ENCODE measurements around the gene UNCX.

UNCX gene

DNA sequence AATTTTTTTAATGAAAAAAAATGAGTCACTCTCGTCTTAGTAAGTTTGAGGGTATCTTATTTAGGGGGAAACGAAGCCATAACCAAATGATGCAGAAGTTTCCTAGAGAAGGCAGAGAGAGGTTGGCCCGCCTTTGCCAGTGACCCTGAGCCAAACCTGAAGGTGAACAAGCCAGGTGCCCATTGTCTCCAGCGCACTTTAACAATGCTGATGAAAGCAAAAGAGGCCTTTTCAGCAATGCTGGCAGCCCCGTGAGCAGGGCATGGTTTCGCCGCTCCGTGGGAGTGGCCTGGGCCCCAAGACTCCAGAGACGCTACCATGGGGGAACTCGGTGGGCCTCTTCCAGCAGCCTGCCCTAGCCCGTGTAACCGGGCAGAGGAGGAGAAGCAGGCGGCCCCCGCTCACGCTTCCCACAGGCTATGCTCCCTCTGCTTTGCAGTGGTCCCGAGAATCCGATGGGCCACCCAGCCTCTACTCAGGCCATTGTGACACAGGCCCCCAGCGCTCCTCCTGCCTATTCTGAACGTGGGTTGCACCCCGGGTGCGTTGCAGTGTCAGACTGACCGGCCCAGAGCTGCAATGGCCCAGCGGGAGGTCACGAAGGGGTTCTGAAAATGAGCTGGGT is 14.0 kb upstream of the UNCX start:
- DNase-seq = no peak

DNA sequence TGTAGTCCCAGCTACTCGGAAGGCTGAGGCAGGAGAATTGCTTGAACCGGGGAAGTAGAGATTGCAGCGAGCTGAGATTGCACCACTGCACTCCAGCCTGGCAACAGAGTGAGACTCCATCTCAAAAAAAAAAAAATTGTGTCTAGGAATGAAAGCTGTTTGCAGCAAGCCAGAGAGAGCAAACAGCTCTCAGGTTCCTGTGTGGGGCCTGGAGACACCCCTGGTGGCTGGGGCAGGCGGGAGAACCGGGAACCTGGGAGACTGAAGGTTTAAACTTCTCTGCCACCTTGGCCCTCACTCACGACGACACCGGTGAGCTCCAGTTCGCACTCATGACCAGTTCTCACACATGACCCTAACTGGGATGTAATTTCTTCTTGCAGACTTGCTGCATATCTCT is 13.2 kb upstream of the UNCX start:
- DNase-seq = no peak

DNA sequence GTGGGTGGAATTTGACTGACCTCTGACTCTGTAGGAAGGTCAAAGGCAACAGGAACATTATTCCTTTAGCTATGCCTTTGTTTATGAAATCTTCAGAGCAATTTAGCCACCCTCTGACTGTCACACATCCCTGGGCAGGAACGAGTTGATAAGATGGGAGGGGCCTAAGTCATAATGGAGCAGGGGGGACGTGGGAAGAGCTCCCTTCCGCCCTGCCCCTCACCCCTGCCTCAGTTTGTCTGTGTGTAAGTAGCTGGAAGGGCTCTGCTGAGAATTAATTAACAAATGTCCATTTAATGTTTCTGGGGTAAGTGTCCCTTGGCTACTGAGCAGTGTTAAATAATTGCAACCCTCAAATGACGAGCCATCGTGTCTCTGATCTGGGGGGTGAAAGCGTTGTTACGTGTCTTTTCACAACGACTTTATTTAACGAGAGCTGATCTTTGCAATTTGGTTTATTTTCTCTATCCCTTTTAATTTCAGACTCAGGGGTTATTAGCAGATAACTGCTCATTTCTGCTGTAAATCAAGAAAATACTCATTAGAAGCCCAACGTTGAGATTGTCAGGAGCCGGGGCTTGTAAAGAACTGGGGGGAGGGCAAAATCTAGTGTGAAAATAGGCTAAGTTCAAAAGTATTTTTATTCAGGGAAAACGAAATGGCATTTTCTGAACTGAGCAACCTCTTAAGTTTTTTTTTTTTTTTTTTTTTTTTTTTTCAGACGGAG is 12.5 kb upstream of the UNCX start:
- no peak for DNase-seq

DNA sequence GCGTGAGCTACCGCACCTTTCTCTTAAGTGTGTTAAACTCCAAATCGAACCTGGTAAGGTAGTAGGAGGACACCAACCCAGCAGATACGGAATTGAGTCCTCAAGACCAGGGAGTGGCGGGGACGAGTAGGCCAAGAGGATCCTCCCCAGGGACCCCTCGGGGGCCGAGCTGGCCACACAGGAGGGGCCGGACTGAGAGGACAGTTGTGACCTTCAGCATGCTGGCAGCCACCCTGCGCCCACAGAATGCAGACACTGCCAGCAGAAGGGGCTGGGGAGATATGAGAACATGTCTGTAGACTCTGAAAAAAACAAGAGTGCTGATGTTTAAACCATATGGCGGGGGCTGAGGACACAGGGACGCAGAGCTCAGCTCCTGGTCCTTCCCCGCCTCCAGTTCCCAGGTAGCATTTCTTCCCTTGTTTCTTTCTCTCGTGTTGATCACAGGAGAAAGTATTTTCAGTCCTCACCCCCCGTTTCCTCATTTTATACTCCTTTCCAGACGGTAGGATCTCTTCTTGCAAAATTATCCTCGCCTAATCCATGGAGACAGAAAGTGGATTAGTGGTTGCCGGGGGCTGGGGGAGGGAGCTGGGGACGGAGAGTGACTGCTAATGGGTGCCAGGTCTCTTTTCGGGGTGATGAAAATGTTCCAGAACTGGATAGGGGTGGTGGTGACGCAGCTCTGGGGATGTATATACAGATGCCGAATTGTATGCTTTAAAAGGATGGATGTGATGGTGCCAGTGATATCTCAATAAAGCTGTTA is 11.5 kb upstream of the UNCX start:
- DNase-seq = no peak

DNA sequence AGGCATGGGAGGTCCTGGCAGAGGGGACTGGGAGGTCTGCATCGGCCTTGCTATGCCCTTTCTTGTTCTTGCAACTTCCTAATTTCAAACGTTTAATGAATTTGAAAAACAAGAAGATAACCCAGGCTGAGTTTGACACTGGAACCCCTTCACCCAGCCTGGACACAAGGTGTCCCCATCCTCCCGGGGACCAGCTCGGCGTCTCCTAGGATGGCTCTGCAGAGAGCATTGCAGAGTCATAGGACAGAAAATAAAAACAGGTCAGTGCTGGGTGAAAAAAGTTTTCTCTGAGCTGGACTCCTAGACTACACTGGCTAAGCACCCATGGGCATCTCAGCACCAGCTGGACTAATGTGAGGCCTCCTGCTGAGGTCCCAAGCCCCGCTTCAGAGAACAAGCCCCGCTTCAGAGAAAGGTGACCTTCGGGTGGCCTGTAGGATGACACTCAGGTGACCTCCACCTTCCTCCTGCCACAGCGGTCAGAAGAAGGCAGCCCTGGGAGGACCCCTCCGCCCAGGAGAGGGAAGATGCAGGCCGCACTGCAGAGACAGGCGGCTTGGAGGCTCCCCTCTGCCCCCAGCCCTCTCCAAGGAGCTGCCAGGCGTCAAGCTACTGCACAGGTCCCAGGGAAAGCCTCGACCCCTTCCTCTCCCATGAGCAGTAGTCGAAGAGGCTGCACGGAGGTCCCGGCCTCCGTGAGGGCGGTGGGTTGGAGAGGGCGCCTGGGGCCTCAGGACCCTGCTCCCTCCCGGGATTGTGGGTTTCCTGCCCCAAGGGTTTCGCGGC is 9.3 kb upstream of the UNCX start:
- DNase-seq = no peak

DNA sequence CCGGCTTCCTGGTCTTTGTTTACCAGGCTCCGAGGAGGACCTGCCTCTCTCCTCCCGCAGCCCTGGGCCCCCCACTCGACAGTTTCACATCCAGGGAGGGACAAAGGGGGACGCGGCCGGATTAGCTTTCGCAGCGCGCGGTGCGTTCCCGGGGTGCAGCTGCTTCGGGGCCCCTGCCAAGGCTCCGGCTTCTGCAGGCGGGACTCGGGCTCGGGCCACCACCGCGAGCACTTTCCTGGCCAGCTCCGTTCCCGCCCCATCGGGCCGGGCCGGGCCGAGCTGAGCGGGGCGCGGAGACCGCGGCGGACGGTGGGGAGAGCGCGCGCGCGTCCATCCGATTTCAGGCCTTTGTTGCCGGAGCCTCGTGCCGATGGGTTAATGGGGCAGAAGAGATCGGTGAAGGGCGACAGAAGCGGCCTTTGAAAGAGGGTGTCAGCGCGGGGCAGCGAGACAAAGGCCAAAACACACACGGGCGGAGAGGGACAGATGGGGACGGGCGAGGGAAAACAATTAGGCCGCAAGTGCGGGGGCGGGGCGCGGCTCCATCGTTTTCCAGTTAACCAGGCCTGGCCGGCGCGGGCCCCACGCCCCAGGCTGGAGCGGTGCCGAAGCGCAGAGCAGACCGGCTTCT is 8.5 kb upstream of the UNCX start:
- DNase-seq = no peak

DNA sequence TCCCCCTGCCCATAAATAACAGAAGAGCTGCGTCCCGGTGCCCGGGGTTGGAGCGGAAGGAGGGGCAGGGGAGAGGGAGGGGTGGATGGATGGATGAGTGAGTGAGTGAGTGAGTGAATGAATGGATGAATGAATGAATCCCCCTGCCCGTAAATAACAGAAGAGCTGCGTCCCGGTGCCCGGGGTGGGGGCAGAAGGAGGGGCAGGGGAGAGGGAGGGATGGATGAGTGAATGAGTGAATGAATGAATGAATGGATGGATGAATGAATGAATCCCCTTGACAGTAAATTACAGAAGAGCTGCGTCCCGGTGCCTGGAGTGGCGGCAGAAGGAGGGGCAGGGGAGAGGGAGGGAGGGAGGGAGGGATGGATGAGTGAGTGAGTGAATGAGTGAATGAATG is 7.6 kb upstream of the UNCX start:
- no peak for DNase-seq

DNA sequence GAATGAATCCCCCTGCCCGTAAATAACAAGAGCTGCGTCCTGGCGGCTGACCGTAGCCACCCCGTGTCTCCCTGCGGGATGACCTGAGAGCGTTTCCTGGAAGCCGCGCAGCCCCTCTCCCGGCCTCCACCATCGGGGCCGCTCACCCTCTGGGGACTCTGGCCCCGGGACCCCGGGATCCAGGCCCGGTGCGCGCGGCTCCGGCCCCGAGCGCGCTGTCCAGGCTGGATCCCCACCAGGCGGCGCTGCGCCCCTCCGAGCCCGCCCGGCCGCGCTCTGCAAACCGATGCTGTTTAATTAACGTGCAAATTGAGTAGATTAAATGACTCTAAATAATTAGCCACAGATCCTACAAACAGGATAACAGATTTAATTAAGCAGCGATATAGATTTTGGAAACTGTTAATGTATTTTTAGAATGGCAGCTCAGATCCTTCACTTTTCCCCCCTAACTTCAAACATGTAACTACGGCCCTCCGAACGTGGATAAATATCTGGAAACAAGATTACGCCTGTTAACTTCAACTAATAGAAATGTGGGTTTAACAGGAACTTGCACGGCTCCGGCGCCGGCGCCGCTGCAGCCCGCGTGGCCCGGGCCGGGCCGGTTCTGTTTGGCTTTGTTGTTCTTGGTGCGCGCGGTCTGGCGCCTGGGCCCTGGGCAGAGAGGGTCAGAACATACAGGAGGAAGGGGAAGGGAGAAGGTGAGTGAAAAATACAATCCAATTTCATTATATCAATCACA is 7.1 kb upstream of the UNCX start:
- DNase-seq = peak; percentile 45 to 50

DNA sequence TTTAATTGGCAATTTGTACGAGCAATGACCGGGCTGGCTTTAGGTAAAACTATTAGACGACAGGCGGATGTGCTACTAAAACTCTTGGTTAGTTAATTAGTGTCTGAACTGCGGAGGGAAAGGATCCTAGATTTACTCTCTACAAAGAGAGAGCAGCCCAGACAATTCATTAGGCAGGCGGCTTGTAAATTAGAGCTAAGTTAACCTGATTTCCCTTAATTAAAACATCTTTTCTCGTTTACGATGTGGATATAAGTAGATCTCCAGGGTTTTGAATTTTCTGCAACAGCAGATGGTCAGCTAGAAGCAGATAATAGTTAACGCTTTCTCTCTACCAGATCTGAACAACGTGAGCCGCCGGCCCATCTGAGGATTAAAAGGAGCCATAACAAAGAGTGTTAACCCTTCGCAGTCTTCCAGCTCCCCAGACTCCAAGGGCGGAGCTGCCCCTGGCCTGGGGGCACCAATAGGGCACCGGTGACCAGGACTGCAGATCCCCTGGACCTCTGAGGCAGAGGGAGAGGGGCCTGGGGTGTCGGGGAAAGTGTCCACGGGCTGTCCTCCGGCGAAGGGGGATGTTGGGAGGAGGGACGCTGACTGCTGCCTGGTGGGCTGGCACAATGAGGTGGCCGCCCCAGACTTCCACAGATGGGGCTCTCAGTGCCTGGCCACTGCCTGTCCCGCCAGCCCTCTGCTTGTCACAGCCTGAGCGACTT is 6.3 kb upstream of the UNCX start:
- no peak for DNase-seq

DNA sequence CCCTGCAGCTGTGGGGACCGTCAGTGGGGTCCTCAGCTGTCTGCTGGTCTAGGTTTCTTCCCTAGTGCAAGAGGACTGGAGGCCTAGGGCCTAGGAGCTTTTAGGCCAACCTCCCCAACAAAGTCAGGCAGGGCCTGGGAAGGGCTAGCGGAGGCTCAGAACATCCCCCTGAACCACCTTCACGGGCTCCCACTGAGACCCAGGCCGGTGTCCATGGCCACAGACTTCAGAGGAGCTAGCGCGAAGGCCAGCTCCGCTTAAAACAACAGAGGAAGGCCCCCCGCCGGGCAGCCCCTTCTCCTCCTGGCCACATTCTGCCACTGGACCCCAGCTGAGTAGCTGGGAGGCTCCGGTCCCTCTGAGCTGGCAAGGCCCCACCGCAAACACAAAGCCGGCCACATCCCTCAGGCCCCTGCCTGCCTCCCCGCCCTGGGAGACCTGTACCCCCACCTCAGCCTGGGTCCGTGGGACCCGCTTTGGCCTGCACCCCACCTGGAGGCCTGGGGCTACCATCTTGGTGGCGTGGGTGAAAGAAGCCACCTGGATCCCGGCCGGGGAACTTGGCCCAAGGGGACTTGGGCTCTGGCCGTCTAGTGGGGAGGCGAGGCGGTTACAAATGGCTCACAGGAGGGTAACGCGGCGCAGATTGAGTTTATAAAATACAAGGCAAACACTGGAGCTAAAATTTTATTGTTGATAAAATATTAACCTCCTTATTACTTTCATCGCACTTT is 5.4 kb upstream of the UNCX start:
- no peak for DNase-seq

DNA sequence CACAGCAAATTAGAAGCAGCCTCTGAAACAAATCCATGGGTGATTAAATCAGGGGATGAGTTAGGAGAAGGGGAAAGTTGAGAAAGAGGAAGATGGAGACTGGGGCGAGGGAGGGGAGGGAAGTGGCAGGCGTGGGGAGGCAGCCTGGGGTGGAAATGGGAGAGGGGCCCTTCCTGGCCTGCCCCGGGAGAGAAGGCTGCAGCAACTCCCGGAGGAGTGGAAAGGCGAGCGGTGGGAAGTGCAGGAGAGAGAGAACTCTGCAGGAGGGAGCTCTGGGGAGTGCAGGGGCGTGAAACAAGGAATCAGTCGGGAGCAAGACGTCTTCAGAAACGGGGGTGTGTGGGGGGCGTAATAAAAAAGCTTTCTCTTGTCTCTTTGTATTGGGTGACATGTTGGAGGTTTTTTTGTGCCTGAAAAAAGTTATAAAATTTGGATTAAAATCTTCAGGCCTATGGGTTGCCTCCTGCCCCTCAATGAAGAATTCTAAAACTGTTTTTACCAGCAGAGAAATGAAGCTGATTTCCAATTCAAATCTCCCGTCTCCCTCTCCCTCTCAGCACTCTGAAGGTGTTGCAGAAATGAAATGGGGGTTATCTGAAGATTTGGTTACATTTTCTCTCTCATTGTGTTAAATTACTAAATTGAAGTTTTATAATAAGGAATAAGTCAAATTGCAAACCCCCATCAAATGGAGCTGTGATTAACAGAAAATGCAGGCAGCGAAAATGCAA is 4.7 kb upstream of the UNCX start:
- DNase-seq = no peak

DNA sequence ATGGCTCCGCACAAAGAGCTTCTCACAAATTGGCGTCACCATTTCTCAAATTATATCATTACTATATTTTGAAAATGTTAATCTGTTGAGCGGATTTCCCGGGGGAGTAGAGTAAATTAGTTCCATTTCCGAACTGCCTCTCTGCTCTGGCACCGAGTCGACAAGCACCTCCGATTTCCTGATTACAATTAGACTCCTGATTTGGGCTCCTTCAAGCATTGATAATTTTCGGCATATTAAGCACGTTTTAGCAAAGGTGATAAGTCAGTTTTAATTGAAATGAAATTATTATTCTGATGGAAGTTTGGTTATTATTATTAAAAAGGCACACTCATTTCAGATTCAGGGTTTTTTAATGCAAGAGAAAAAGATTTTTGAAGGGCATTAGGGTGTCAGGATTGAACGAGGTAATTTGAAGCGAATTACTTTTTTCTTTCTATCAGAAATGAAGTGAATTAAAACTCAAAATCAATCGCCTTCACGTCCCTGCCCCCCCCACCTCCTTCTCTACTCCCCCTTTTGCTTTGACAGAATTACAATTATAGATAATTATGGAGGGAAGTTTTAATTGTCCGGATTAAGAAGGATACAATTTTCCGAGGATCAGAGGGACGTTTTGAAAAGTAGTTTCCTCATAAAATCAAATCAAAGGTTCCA is 4.0 kb upstream of the UNCX start:
- no peak for DNase-seq

DNA sequence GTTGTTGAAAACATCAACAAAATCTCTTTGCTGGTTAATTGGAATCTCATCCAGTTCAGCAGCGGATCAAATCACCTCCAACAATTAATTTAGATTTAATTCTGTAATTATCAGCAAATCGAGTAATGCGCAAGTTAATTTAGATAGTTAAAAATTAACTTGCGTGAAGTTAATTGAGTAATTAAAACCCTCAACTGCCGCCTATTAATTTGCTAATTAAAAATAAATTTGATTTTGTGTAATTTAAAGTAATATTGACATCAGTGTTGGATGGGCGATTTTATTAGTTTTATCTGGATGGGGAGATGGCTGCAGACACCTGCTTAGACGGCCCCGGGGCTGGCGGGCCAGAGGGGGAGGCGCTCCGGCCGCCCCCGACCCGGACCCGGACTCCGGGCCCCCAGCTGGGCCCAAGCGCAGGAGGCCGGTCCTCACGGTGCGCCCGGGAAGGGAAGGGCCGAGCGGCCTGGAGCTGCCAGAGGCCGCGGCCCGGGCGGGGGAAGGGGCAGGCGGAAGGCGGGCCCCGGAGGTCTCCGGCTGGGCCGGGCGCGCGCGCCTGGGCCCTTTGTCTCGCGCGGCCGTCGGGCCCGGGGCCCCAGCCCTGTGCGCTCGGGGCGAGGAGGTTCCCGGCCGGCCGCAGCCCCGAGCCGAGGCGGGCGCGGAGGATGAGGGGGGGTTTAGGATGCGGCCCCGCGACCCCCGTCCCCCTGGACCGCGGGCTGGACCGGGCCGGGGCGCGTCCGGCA is 3.3 kb upstream of the UNCX start:
- no peak for DNase-seq

DNA sequence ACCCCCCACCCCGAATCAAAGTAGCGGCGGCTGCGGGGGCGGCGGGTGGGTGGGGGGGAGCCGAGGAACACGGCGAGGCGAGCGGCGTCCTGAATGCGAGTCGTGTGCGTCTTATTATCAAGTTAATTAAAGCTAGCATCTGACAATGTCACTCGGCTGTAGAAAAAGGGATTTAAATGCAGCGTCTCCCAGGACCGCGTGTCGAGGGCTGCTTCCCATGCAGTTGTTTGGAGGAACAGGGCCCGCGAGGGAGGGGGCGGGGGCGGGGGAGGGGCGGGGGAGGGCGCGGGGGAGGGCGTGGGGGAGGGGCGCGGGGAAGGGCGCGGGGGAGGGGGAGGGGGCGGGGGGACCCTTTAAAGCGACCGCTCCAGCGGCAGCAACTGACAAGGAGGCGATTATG is 2.7 kb upstream of the UNCX start:
- no peak for DNase-seq

DNA sequence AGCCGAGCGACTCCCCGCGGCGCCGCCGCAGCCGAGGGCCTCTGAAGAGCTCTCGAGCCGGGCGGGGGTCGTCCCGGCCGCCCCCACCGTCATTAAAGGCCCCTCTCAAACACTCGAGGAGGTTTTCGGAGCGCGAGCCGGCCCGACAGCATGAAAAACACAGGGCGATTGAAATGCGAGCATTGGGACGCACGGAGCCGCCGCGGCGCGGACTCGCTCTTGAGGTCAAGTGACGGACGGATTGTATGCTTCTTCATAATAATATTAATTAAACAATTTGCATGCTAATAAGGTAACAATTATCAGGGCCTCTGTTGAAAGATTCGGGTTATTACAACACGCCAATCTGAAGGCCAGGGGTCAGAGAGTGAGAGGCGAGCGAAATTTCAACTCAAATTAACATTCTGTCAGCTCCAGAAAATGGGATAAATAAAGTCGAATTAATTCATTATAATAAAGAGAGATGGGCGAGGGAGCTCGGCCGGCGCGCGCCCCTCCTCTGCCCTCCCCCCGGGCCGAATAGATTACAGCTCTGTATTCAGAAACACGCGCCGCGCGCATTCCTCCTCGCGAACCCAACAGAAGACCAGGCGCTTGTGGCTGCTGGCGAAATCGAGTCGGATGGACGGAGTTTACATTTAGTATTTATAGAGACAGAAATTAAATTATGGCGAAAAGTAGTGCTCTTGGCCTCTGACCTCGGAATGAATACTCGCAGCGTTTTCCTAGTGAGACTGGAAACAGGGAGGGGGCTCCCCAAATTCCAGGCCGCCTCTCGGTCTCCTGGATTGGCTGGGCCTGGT is 2.1 kb upstream of the UNCX start:
- DNase-seq = no peak

DNA sequence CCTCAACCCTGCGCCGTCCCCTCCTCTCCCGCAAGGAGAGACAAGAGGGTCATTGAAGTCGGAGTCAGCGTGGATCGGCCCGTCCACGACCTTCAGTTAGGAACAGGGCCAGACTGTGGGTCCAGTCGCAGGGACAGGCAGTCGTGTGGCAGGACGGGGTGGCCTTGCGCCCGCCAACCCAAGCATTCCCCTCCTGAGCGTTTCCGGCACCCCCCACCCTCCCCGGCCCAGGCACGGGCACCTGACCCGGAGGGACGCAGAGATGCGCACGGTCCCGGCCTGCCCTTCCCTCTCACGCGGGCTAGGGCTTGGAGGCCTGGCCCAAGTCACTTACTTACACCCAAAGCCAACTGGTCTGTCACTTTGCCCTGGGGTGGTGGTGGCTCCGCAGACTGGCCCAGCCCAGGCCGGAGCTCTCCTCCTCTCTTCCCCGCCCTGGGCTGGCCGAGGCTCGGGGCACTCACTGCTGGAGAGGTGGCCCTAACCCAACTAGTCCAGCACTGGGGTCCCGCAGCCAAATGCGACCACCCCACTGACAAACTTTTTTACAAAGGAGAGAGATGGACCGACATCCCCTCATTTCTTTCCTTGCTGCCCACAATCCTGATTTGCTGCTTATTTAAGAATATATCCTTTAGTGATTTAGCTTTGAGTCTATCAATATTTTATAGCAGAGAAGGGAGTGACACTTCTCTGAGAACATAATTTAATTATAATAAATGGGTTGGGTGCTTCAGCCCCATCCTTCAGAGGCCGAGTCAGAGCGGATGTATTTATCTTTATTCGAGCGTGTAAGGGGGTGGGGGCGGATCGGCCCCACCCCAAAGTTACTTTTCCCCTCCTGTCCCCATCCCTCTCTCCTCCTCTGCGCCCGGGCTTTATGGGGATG is 1.2 kb upstream of the UNCX start:
- no peak for DNase-seq

DNA sequence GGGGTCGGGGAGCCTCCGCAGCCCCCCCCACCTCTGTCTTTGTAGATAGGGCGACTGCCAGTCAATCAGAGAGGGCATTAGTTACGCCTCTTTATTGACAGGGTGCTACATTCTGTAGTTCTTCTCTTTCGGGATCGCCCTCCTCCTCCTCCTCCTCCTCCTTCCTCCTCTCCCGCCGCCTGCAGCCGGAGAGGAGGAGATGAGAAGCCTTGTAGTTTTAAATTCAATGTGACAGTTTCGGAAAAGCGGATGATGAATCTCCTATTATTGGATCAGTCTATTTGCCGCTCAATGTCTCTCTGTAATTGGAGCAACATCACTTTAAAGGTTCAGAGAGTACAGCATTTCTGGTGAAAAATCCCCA is 587 bp upstream of the UNCX start:
- no peak for DNase-seq
